Activated CD8-positive, alpha-beta memory T cell treated with anti-CD3 and anti-CD28 coated beads for 1 hour (primary cell): ENCODE measurements around the gene GRIK4.

Experiments
- DNase-seq, 2 donors: peaks; one replicate each; pipeline ENCODE4 v3.0.0-alpha.2; 2020; ENCODE audit warnings: low read depth in 1 of 2; ENCODE audit errors: extremely low read depth in 1 of 2

GRIK4 gene

GRCh38 chr11:120626791-120627190 lies 115.2 kb downstream of the GRIK4 start:
- no peak for DNase-seq

- no peak for DNase-seq
These were observed 116.0 kb downstream of the GRIK4 start for GRCh38 chr11:120627327-120628163.

GRCh38 chr11:120629407-120630080 lies 118.0 kb downstream of the GRIK4 start:
- DNase-seq = no peak

GRCh38 chr11:120630122-120630521 lies 118.6 kb downstream of the GRIK4 start:
- DNase-seq = no peak

GRCh38 chr11:120632579-120632978 lies 121.0 kb downstream of the GRIK4 start:
- DNase-seq = no peak

- DNase-seq = no peak
These were observed 122.3 kb downstream of the GRIK4 start for GRCh38 chr11:120633616-120634393.

GRCh38 chr11:120634706-120635105 lies 123.2 kb downstream of the GRIK4 start:
- no peak for DNase-seq

- DNase-seq = no peak
These were observed 123.7 kb downstream of the GRIK4 start for GRCh38 chr11:120635136-120635810.

GRCh38 chr11:120637131-120637530 lies 125.6 kb downstream of the GRIK4 start:
- no peak for DNase-seq

- no peak for DNase-seq
These were observed 130.8 kb downstream of the GRIK4 start for GRCh38 chr11:120642196-120642894.

- no peak for DNase-seq
These were observed 131.7 kb downstream of the GRIK4 start for GRCh38 chr11:120643284-120643683.

GRCh38 chr11:120645639-120646038 lies 134.1 kb downstream of the GRIK4 start:
- no peak for DNase-seq

GRCh38 chr11:120646206-120646605 lies 134.7 kb downstream of the GRIK4 start:
- no peak for DNase-seq

- DNase-seq = no peak
These were observed 136.1 kb downstream of the GRIK4 start for GRCh38 chr11:120647681-120648080.

- DNase-seq = no peak
These were observed 137.2 kb downstream of the GRIK4 start for GRCh38 chr11:120648771-120649170.

GRCh38 chr11:120649316-120649715 lies 137.8 kb downstream of the GRIK4 start:
- DNase-seq = no peak

GRCh38 chr11:120651396-120651795 lies 139.8 kb downstream of the GRIK4 start:
- DNase-seq = no peak

GRCh38 chr11:120651836-120652235 lies 140.3 kb downstream of the GRIK4 start:
- no peak for DNase-seq

GRCh38 chr11:120652705-120653335 lies 141.3 kb downstream of the GRIK4 start:
- no peak for DNase-seq

GRCh38 chr11:120655589-120655988 lies 144.0 kb downstream of the GRIK4 start:
- no peak for DNase-seq
